GM18505 (cell line): ENCODE data around the gene TUBGCP6.
"Not testable (repeated sequence)": the region's sequence is repeated elsewhere in the genome, so short reads cannot be mapped to it uniquely, and the experiment has no call there.

ENCODE experiments used
- ATAC-seq: cut with Tn5 transposase; IDR thresholded peaks from one replicate; pipeline ENCODE4 v1.9.1; 2021; ENCODE audit not compliant: unreplicated experiment
- POLR2A ChIP-seq: IDR thresholded peaks from 4 replicates; pipeline ENCODE4 v1.6.1; 2011; ENCODE audit warnings: borderline replicate concordance; ENCODE audit not compliant: insufficient read depth, insufficient read length; ENCODE audit errors: extremely low read depth

TUBGCP6 gene

GRCh38 chr22:50205781-50206569 lies 38.8 kb downstream of the TUBGCP6 start:
- ATAC-seq, result no peak
- TF ChIP-seq POLR2A, result no peak

- ATAC-seq, result not testable (repeated sequence)
Observed at GRCh38 chr22:50204998-50205397, 39.8 kb downstream of the TUBGCP6 start.

GRCh38 chr22:50204571-50204970 lies 40.3 kb downstream of the TUBGCP6 start:
- no peak for TF ChIP-seq POLR2A
- ATAC-seq, result no peak

GRCh38 chr22:50203288-50203687 lies 41.5 kb downstream of the TUBGCP6 start:
- ATAC-seq, result no peak
- TF ChIP-seq POLR2A, result no peak

GRCh38 chr22:50202130-50202666 lies 42.6 kb downstream of the TUBGCP6 start:
- ATAC-seq, result no peak
- TF ChIP-seq POLR2A, result peak; percentile 20

GRCh38 chr22:50201191-50202129 lies 43.4 kb downstream of the TUBGCP6 start:
- ATAC-seq, result peak; percentile 28

GRCh38 chr22:50200461-50201190 lies 44.2 kb downstream of the TUBGCP6 start, which contains the start of gene SELENOO:
TSS of gene SELENOO (plus strand) at chr22:50201011. CDS start at chr22:50201037, 26 bp downstream.
- TF ChIP-seq POLR2A, result peak; percentile 66
- ATAC-seq, result peak; percentile 62

More at GRCh38 chr22:50201191-50202129, 43.4 kb downstream of the TUBGCP6 start:
- no peak for TF ChIP-seq POLR2A

DNA sequence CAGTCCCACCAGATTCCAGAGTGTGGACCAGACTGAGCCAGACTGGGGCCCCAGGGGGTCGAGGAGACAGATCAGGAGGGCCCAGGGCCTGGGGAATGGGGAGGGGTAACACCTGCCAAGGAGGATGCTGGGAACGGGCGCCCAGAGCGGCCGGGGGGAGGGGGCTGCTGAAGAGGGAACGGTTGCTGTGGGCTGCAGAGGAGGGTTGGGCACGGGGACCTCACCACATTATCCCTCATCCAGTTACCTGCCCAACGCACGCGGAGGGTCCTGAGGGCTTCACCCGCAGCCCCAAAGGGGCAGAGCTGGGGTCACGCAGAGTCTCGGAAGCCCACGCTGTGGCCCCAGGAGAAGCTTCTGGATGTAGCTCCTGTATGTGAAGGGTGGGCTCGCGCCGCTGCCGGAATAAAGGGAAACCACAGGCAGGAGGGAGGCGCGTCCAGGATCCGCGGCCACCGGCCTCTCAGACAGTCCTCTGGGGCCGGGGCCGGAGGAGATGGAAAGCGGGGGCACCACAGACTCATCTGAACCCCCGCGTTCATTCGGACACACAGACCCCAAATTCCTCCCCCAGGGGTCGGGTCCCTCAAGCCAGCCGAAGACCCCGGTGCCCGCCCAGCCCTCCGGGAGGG lies 44.9 kb downstream of the TUBGCP6 start:
- peak; percentile 40 for TF ChIP-seq POLR2A
- ATAC-seq, result no peak

- no peak for TF ChIP-seq POLR2A
- ATAC-seq, result no peak
Observed at GRCh38 chr22:50199251-50199721, 45.5 kb downstream of the TUBGCP6 start.

DNA sequence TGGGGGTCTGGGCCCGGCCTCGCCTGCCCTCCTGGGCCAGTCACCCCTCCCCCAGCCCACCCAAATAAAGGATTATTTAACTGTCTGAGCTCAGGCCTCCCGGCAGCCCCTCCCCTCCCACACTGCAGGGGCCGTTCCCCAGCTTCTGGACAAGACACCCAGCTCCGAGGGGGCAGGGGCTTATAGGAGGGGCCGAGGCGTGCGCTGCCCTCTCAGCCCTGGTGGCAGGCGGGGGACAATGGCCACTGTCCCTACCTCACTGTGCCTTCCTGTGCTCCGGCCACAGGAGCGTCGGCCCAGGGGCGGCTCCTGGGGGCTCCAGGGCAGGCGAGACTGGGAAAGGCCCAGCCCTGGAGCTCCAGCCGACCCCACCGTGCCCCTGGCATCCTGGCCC lies 46.2 kb downstream of the TUBGCP6 start:
- no peak for TF ChIP-seq POLR2A

DNA sequence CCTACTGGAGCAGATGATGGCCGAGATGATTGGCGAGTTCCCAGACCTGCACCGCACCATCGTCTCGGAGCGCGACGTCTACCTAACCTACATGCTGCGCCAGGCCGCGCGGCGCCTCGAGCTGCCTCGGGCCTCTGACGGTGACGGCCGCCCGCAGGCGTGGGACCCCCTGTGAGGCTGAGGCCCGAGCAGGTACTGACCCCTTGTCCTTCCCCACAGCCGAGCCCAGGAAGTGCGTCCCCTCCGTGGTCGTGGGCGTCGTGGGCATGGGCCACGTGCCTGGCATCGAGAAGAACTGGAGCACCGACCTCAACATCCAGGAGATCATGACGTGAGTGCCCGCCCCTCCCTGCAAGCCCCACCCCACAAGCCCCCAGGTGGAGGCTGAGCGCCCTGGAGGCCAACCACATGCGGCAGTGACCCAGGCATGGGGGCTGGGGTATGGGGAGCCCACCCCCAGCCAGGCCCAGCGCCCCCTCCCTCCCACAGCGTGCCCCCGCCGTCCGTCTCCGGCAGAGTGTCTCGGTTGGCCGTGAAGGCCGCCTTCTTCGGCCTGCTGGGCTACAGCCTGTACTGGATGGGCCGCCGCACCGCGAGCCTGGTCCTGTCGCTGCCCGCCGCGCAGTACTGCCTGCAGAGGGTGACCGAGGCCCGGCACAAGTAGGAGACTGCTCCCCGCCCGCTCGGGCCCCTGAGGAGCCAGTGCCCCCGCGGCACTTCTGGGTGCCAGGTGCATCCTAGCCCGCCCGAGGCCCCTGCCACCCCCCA lies 46.8 kb downstream of the TUBGCP6 start:
- no peak for TF ChIP-seq POLR2A
- no peak for ATAC-seq

More for the DNA sequence above, 46.2 kb downstream of the TUBGCP6 start:
- ATAC-seq, result no peak

DNA sequence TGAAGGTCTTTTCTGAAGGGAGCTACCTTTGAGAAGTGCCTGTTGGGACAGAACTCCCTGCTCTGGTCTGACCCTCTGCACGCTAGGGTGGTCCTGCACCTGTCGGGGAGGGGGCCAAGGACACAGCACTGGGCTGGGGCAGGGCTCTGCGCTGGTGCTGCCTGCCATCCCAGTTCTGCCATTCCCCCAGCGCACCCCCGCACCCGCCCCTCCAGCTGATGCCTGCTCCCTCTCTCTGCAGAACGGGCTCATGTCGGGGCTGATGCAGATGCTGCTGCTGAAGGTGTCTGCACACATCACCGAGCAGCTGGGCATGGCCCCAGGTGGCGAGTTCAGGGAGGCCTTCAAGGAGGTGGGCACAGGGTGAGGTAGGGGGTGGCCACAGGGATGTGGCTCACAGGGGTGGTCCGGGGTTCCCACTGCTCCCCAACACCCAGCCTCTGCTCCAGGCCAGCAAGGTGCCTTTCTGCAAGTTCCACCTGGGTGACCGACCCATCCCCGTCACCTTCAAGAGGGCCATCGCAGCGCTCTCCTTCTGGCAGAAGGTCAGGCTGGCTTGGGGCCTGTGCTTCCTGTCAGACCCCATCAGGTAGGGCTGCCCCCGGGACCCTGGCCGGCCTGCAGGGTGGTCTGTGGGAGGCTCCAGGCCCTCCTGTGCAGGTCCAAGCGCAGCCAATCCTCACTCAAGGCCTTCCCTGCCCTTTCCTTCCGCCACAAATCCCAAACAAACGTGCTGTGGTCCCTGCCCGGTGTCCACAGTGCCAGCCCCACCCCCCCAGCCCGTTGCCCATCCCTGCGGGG lies 47.6 kb downstream of the TUBGCP6 start:
- no peak for ATAC-seq
- no peak for TF ChIP-seq POLR2A
